ENCODE results near the gene MKNK2. TPM values are rescaled to one million over a fixed set of nuclear protein-coding genes. Genes with fewer than 3 reads are reported as not detected.
"Not testable (repeated sequence)": the region's sequence is repeated elsewhere in the genome, so short reads cannot be mapped to it uniquely, and the experiment has no call there.

MKNK2 gene
- total RNA-seq, 1 donor from 2014 or later, result 1,134 TPM

DNA sequence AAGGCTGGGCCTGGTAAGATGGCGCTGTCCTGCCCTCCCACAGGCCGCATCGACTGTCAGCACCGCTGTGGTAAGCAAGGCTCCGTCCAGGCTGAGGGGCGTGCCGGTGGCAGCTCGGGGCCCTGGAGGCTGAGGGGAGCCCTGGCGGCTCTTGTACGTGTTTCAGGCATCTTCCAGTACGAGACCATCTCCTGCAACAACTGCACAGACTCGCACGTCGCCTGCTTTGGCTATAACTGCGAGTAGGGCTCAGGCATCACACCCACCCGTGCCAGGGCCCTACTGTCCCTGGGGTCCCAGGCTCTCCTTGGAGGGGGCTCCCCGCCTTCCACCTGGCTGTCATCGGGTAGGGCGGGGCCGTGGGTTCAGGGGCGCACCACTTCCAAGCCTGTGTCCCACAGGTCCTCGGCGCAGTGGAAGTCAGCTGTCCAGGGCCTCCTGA, 46.9 kb upstream of the MKNK2 start:
- H3K36me3 Mint-ChIP-seq (ENCODE audit: low read depth), result peaks cover 52% of the 10 kb centered on the region
- TF ChIP-seq, protein P1, sequence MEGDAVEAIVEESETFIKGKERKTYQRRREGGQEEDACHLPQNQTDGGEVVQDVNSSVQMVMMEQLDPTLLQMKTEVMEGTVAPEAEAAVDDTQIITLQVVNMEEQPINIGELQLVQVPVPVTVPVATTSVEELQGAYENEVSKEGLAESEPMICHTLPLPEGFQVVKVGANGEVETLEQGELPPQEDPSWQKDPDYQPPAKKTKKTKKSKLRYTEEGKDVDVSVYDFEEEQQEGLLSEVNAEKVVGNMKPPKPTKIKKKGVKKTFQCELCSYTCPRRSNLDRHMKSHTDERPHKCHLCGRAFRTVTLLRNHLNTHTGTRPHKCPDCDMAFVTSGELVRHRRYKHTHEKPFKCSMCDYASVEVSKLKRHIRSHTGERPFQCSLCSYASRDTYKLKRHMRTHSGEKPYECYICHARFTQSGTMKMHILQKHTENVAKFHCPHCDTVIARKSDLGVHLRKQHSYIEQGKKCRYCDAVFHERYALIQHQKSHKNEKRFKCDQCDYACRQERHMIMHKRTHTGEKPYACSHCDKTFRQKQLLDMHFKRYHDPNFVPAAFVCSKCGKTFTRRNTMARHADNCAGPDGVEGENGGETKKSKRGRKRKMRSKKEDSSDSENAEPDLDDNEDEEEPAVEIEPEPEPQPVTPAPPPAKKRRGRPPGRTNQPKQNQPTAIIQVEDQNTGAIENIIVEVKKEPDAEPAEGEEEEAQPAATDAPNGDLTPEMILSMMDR (IDR thresholded peaks at IDR 0.05), result no peak
- no peak for DNase-seq
- ChIA-PET POLR2A (interaction anchor here (0.6 to 36.0 kb wide), 8 partner anchors 39 to 1113 kb away, joined by 3 to 2723 read pairs (median 6); partner anchors contain the start of gene MKNK2), CTCF (interaction anchor here (0.8 kb wide), 1 partner anchor 40 kb away, joined by 3 read pairs; no protein-coding TSS in a partner anchor)
- H3K27me3 Mint-ChIP-seq, result no peaks in the 10 kb centered on the region
- intact Hi-C loops (cut with micrococcal nuclease), result loop anchor here (1.0 to 10.0 kb wide), 4 partner anchors 12 to 217 kb away; no protein-coding TSS in a partner anchor
- ATAC-seq (ENCODE audit: low read depth), result no peak
- H3K4me1 Mint-ChIP-seq, result peaks cover 26% of the 10 kb centered on the region
- peak overlapping the region; percentile 91 for H3K4me3 Mint-ChIP-seq
- no peak overlapping the region for H3K27ac Mint-ChIP-seq
- no peaks in the 10 kb centered on the region for H3K9me3 Mint-ChIP-seq

DNA sequence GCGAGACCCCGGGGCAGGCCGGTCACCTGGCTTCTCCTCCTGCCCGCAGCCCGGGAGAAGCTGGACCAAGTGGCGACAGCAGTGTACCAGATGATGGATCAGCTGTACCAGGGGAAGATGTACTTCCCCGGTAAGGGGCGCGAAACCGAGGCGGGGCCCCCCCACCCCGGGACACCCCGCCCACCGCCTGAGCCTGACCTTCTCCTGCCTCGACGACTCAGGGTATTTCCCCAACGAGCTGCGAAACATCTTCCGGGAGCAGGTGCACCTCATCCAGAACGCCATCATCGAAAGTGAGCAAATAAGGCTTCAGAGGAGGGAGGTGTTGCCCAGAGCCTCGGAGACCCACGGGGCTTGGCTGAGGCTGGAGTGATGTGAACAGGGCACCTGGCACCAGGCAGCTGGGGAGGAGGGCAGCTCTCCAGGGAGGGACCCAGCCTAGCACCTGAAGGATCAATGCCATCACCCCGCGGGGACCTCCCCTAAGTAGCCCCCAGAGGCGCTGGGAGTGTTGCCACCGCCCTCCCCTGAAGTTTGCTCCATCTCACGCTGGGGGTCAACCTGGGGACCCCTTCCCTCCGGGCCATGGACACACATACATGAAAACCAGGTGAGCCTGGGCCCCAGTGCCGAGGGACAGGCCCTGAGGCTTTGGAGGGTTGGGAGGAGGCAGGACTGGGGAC, 46.3 kb upstream of the MKNK2 start:
- peak; percentile 1 for ATAC-seq (ENCODE audit: low read depth)
- intact Hi-C loops (cut with micrococcal nuclease), result loop anchor here (1.0 to 10.0 kb wide), 4 partner anchors 13 to 217 kb away; no protein-coding TSS in a partner anchor
- CTCF ChIA-PET, result interaction anchor here (0.6 to 0.8 kb wide), 2 partner anchors 39 to 54 kb away, joined by 3 read pairs; partner anchors contain the start of gene AP3D1
- DNase-seq, result no peak
- H3K9me3 Mint-ChIP-seq, result no peaks in the 10 kb centered on the region
- TF ChIP-seq, protein P1 (IDR thresholded peaks at IDR 0.05), result no peak
- H3K27me3 Mint-ChIP-seq, result no peaks in the 10 kb centered on the region
- POLR2A ChIA-PET, result interaction anchor here (0.5 to 36.0 kb wide), 11 partner anchors 13 to 1113 kb away, joined by 3 to 2723 read pairs (median 5); partner anchors contain the start of gene MKNK2
- H3K4me3 Mint-ChIP-seq, result peak overlapping the region; percentile 91
- peak overlapping the region; percentile 86 for H3K27ac Mint-ChIP-seq
- H3K36me3 Mint-ChIP-seq (ENCODE audit: low read depth), result peaks cover 55% of the 10 kb centered on the region
- H3K4me1 Mint-ChIP-seq, result peaks cover 31% of the 10 kb centered on the region

DNA sequence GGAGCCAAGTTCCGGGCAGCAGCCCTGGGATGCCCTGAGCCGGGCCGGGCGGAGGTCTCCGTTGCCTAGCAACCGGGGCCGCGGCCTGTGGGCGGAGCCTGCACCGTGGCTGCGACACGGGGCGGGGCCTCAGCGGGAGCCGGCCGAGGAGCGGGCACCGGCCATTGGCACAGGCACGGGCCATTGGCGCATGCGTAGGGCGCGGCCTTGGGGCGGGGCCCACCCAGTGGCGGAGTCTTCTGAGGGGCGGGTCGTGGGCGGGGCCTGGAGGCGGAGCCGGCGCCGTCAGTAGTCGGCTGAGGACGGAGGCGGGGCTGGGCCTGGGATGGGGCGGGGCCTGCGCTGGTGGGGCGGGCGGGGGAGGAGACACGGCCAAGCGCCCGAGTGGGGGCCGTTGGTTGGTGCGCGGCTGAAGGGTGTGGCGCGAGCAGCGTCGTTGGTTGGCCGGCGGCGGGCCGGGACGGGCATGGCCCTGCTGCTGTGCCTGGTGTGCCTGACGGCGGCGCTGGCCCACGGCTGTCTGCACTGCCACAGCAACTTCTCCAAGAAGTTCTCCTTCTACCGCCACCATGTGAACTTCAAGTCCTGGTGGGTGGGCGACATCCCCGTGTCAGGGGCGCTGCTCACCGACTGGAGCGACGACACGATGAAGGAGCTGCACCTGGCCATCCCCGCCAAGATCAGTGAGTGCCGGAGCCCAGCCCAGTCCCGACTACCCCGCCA, 45.6 kb upstream of the MKNK2 start, which contains the start of gene IZUMO4:
Gene IZUMO4, plus strand, starts transcription at position 436 of the 723 bp plus-strand sequence. Its CDS starts 31 bp downstream, at position 467.
- ChIA-PET POLR2A (interaction anchor here (0.5 to 36.0 kb wide), 11 partner anchors 14 to 602 kb away, joined by 3 to 2723 read pairs (median 4); partner anchors contain the start of gene MKNK2), CTCF (interaction anchor here (0.6 to 2.8 kb wide), 7 partner anchors 9 to 167 kb away, joined by 3 to 12 read pairs (median 3); partner anchors contain the start of gene AP3D1)
- peak within 1 kb of the TSS; percentile 93 for H3K4me3 Mint-ChIP-seq
- no peaks in the 10 kb centered on the region for H3K27me3 Mint-ChIP-seq
- peaks cover 38% of the 10 kb centered on the region for H3K4me1 Mint-ChIP-seq
- DNase-seq, result peak; percentile 99
- peak within 1 kb of the TSS; percentile 95 for H3K27ac Mint-ChIP-seq
- peak; percentile 76 for ATAC-seq (ENCODE audit: low read depth)
- TF ChIP-seq, protein P1 (IDR thresholded peaks at IDR 0.05), result no peak
- H3K9me3 Mint-ChIP-seq, result no peaks in the 10 kb centered on the region
- H3K36me3 Mint-ChIP-seq (ENCODE audit: low read depth), result peaks cover 53% of the 10 kb centered on the region
- intact Hi-C loops (cut with micrococcal nuclease), result loop anchor here (1.0 to 10.0 kb wide), 13 partner anchors 9 to 331 kb away; partner anchors contain the start of genes ADAT3, AP3D1, MKNK2 and SCAMP4

DNA sequence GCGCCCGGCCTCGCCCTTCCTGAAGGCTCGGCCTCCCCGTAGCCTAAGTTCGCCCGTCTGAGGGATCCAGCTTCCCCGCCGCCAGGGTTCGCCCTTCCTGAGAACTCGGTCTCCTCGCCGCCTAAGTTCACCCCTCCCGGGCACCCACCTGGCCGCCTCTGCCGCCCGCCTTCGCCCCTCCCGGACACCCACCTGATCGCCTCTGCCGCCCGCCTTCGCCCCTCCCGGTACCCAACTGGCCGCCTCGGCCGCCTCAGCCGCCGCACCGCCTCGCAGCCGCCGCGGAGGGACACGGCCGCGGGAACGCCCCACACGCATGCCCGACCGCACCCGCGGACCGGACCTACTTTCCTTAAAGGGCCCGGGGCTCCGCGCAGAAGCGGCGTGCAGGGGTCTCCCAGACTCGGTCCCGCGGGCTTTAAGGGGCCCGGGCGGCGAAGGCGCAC, 45.0 kb upstream of the MKNK2 start, which contains the start of gene MOB3A:
Gene MOB3A, minus strand, starts transcription at position 293 of the 446 bp plus-strand sequence. CDS start 17,766 bp downstream, outside the sequence.
- CTCF ChIA-PET, result interaction anchor here (0.8 to 2.8 kb wide), 6 partner anchors 8 to 166 kb away, joined by 3 to 12 read pairs (median 4); no protein-coding TSS in a partner anchor

DNA sequence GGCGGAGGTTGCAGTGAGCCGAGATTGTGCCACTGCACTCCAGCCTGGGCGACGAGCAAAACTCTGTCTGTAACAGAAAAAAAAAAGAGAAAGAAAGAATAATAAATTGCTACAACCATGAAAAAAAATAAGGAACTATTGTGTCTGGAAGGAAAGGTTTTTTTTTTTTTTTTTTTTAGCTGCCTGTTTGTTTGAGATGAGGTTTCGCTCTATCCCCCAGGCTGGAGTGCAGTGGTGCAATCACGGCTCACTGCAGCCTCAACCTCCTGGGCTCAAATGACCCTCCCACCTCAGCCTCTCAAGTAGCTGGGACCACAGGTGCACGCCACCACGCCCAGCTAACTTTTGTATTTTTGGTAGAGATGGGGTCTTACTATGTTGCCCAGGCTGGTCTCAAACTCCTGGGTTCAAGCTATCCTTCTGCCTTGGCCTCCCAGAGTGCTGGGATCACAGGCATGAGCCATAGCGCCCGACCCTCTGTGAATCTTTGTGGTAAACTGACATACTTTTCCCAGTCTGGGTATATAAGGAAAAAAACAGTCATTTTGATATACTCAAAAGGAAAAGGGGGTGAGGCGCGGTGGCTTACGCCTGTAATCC, 41.0 kb upstream of the MKNK2 start:
- peak overlapping the region; percentile 93 for H3K4me3 Mint-ChIP-seq
- intact Hi-C loops (cut with micrococcal nuclease), result loop anchor here (10.0 kb wide), 1 partner anchor 223 kb away; no protein-coding TSS in a partner anchor

More for the DNA sequence above, 45.0 kb upstream of the MKNK2 start, which contains the start of gene MOB3A:
- ATAC-seq (ENCODE audit: low read depth) (peak; percentile 36), DNase-seq (no peak)
- Mint-ChIP-seq H3K27me3 (no peaks in the 10 kb centered on the region), H3K27ac (peak within 1 kb of the TSS; percentile 95), H3K36me3 (ENCODE audit: low read depth) (peaks cover 49% of the 10 kb centered on the region), H3K9me3 (no peaks in the 10 kb centered on the region), H3K4me1 (peaks cover 43% of the 10 kb centered on the region), H3K4me3 (peak within 1 kb of the TSS; percentile 93)
- intact Hi-C loops (cut with micrococcal nuclease), result loop anchor here (1.0 to 10.0 kb wide), 12 partner anchors 9 to 331 kb away; partner anchors contain the start of genes ADAT3, AP3D1, MKNK2 and SCAMP4
- TF ChIP-seq, protein P1 (IDR thresholded peaks at IDR 0.05), result no peak
- POLR2A ChIA-PET, result interaction anchor here (0.5 to 36.0 kb wide), 8 partner anchors 37 to 526 kb away, joined by 3 to 2723 read pairs (median 6); partner anchors contain the start of genes BTBD2 and MKNK2

More for the DNA sequence above, 41.0 kb upstream of the MKNK2 start:
- ChIA-PET CTCF (interaction anchor here (1.1 to 1.3 kb wide), 3 partner anchors 23 to 266 kb away, joined by 3 to 4 read pairs (median 4); no protein-coding TSS in a partner anchor), POLR2A (interaction anchor here (0.6 to 36.0 kb wide), 16 partner anchors 33 to 612 kb away, joined by 3 to 2723 read pairs (median 5); partner anchors contain the start of genes LSM7 and MKNK2)
- H3K36me3 Mint-ChIP-seq (ENCODE audit: low read depth), result peaks cover 48% of the 10 kb centered on the region
- not testable (repeated sequence) for H3K27me3 Mint-ChIP-seq; ATAC-seq (ENCODE audit: low read depth); DNase-seq; H3K9me3 Mint-ChIP-seq
- H3K27ac Mint-ChIP-seq, result peak overlapping the region; percentile 95
- peaks cover 75% of the 10 kb centered on the region for H3K4me1 Mint-ChIP-seq

Data from activated B cell treated with CpG ODN at 0.5 μM for 24 hours (primary cell).